Hematopoietic multipotent progenitor cell treated with erythropoietin and hydrocortisone succinate and interleukin-3 and kit ligand, for 17 days (in vitro differentiated cells): ENCODE measurements around the gene SCN4A.
A peak's percentile ranks its signal among the peaks of the same experiment; 100 is the strongest.
"Not testable (repeated sequence)": the region's sequence is repeated elsewhere in the genome, so short reads cannot be mapped to it uniquely, and the experiment has no call there.

Experiments used
- DNase-seq: peaks from one replicate; pipeline ENCODE4 v3.0.0-alpha.2; 2015; ENCODE audit warnings: low spot score

Gene SCN4A

DNA sequence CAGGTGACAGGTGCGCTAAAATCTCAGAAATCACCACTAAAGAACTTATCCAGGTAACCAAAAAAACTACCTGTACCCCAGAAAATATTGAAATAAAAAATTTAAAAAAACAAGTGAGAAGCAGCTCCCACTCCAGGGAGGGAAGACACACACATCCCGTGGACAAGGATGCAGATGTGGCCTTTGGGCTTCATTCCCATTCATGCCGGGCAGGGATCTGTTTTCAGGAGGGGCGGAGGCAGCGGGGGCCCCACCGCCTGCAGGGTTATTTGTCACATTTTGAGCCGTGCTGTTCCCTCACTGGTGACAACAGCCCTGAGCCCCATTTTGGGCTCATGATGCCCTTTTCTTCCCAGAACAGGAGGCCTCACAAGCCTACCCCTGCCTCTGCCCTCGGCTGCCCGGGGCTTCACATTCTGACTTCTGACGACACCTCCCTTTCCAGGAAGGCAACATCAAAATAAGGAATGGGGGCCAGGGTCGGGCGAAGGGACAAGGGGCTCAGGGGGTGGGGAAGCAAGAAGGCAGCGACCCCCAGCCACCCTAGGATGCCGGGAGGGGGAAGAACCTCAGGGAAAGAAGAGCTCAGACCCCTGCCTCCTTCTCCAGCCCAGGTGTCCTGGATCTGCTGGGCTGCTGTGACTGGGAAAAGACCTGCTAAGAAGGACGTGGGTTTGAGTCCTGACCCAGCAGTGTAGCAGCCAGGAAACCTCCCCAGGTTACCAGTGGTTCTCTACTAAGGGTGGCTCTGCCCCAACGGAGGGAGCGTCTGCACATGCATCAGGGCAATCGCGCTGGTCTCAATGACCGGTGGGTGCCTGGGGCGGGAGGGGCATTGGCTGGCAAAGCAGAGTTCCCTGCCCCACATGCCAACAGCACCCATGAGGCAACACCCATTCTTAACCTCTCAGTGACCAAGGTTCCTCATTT, 38.3 kb downstream of the SCN4A start:
- DNase-seq: no peak

GRCh38 chr17:63933598-63933997, 39.1 kb downstream of the SCN4A start:
- no peak for DNase-seq

DNA sequence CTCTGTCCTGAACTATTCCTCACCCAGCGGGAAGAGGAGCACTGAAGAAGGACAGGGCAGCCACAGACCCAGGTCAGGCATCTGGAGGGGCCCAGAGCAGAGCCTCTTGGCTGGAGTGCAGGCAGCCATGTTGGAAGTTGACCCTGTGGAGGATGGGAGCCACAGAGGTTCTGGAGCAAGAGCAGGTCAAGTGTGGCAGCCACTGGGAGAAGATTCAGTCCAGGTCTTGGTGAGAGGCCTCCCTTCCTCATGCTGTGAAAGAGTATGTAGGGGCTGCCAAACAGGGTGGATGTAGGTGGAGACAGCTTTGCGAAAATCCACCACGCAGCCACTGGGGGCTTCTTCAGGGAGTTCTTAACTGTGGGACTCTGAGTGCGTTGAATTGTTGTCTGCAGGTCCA, 40.0 kb downstream of the SCN4A start:
- no peak for DNase-seq

GRCh38 chr17:63931981-63932561, 40.6 kb downstream of the SCN4A start, which contains the start of gene CD79B:
TSS of gene CD79B (minus strand) at chr17:63932331. CDS start at chr17:63932261, 70 bp downstream.
- DNase-seq: no peak

DNA sequence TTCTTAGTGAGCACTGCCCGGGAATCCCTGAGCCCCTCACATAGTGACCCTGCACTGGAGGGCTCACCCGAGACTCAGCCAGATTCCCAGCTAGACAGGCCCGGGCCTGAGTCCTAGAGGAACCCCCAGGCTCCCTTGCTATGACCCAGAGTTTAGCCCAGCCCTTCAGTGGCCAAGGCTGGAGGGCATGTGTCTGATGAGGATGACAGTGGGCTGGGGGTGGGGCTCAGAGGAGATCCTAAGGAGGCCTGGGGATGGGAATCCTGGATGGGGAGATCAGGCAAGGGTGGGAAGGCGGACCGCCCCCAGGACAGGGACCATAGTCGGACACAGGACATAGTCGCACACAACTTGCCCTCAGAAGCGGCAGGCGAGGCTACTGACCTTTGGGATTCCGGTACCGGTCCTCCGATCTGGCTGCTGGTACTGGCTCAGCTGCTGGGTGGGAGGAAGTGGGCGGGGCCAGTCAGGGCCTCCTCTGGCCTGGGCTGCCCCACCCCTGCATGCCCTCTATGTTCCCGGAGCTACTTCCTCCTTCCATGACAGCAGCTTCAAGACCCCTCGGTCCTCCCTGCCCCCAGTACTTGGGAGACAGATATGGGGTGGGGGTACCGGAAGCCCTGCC, 41.7 kb downstream of the SCN4A start:
- no peak for DNase-seq

GRCh38 chr17:63929860-63930766, 42.6 kb downstream of the SCN4A start:
- no peak for DNase-seq

DNA sequence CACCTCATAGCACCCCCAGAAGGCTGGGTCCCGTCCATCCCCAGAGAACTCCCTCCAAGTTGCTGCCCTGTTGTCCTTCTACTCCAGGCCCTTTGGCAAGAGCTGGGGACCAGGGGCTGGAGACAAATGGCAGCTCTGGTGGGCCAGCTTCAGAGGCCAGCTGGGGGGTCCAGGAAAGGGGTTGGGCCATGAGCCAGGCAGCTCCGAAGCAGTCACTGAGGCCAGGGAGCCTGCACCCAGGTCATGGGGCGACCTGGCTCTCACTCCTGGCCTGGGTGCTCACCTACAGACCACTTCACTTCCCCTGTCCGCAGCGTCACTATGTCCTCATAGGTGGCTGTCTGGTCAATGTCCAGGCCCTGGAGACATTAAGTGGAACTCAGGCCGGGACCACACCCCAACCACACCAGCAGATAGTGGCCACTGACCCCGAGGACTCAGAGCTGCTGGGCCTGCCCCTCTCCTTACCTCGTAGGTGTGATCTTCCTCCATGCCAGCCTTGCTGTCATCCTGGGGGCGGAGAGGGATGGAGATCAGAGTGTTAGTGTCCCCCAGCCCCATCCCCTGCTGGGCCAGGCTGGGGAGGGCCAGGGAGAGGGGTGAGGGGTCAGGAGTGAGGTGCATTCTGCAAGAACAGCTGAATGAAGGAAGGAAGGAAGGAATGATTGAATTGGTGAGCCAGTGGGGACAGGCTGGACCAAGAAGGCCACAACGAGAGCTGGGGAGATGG, 43.6 kb downstream of the SCN4A start:
- no peak for DNase-seq

- DNase-seq: no peak
These were observed 44.5 kb downstream of the SCN4A start for GRCh38 chr17:63928172-63928666.

- no peak for DNase-seq
These were observed 45.1 kb downstream of the SCN4A start for GRCh38 chr17:63927464-63928171.

DNA sequence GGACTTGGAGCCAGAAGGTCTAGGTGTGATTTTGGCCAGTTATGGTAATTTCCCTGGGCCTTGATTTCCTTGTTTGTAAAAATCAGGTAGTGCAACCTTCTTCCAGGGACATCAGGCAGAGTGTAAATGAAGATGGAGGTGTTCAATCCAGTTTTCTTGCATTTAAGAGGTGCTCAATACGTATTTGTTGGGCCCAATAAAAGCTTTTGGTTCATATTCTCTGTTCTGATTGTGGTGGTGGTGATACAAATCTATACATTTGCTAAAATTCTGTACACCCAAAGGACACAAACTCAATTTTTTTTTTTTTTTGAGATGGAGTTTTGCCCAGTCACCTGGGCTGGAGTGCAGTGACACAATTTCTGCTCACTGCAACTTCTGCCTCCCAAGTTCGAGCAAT, 46.6 kb downstream of the SCN4A start:
- DNase-seq: no peak

GRCh38 chr17:63925615-63926014, 47.1 kb downstream of the SCN4A start:
- DNase-seq: no peak

- DNase-seq: not testable (repeated sequence)
These were observed 50.3 kb downstream of the SCN4A start for GRCh38 chr17:63922402-63922801.

DNA sequence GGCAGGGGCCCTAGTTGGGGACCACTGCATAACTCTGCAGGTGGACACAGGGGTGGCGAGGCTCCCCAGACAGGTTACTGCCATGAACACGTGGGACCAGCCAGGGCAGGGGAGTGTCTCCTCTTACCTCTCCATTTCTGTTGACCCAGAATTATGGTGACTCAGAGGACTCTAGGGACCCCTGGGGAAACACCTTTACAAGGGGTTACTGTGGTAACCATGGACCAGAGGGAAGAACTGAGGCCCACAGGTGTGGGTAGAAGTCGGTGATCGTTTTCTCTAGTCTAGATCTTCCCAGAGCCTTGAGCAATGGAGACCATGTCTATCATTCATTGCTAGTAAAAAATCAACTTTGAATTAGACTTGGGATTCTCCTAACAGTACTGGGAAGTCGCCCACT, 51.9 kb downstream of the SCN4A start:
- not testable (repeated sequence) for DNase-seq

DNA sequence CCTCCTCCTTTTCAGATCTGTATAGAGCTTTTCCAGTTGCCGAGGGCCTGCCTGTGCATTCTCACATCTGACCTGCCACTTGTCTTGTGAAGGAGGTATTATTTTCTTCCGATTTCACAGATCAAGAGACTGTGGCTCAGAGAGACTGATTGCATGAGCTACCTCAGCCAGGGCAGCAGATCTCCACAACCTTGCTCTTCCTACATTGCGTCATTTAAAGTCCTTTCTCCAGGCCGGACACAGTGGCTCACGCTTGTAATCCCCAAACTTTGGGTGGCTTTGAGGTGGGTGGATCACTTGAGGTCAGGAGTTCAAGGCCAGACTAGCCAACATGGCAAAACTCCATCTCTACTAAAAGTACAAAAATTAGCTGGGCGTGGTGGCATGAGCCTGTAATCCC, 52.7 kb downstream of the SCN4A start:
- not testable (repeated sequence) for DNase-seq

DNA sequence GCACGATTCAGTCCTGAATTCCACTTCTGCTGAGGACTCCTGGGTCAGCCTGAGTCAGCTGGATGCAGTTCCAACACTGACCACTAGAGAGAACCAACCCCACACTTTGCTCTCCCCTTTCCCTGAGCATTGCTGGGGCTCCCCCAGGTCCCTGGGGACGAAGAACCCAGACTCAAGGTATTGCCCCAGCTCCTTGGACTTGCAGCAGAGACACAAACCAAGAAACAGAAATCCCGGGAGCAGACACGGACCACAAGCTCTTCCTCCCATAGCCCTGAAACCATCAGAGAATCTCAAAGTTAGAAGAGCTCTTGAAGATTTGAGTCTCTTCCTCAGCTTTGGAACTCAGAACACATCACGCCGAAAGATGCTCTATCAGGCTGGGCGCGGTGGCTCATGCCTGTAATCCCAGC, 53.4 kb downstream of the SCN4A start:
- DNase-seq: peak; percentile 76

DNA sequence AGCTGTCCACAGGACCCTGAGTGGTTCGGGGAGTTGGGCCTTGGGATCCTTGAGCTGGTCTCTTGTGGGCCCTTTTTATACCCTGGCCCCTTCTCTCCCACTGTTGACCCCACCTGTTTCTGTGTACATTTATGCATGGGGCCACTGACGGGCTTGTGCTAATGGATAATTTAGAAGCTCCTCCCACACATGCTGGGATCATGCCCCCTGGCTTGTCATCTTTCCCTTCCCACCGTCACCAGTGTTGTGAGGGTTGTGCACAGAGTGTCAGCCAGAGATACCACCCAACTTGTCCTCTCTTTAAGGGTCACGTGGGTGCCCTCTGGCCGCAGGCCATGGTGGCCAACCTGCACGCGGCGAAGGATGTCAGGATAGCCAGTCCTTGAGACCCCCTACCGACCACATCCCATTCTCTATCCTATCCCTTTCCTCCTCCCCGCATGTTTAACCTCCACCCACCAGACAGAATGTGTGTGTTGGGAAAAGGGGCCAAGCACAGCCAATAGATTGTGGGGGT, 53.9 kb downstream of the SCN4A start, which contains the start of gene GH1:
TSS of gene GH1 (minus strand) at position 51 of the 517 bp plus-strand sequence. CDS start 63 bp downstream, outside the sequence.
- DNase-seq: not testable (repeated sequence)

DNA sequence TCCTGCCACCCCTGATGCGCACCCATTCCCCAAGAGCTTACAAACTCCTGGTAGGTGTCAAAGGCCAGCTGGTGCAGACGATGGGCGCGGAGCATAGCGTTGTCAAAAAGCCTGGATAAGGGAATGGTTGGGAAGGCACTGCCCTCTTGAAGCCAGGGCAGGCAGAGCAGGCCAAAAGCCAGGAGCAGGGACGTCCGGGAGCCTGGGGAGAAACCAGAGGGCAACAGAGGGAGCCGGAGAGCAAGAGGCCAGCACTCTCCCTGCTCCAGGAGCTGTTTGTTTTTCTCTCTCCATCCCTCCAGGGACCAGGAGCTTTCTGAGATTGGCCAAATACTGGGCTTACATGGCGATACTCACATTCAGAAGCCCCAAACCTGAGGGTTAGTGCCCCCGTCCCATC, 54.4 kb downstream of the SCN4A start:
- no peak for DNase-seq

GRCh38 chr17:63917646-63918045, 55.1 kb downstream of the SCN4A start:
- DNase-seq: no peak

- not testable (repeated sequence) for DNase-seq
These were observed 55.5 kb downstream of the SCN4A start for GRCh38 chr17:63917206-63917605.
